H1 (cell line): Measurements from ENCODE around the gene KPNA3. TPM values are rescaled to one million over a fixed set of nuclear protein-coding genes. Genes with fewer than 3 reads are reported as not detected.

Source experiments
- CBX8 ChIP-seq: fragments of 300-800, 300-1000 bp; sonication (generic); IDR thresholded peaks from 2 replicates; pipeline ENCODE4 v1.7.1; 2016; ENCODE audit warnings: low read depth, low read length, borderline replicate concordance
- CHD7 ChIP-seq: fragments of 300-600 bp; sonication (generic); IDR thresholded peaks from 2 replicates; pipeline ENCODE4 v1.7.1; 2012; ENCODE audit warnings: low read length, moderate library complexity, mild to moderate bottlenecking, inconsistent platforms; ENCODE audit not compliant: insufficient replicate concordance
- JUN ChIP-seq: IDR thresholded peaks from 2 replicates; pipeline ENCODE4 v1.6.1; 2011; ENCODE audit warnings: low read depth, mild to moderate bottlenecking, improper control_type of control experiment, low read length
- POLR2AphosphoS5 ChIP-seq: IDR thresholded peaks from 2 replicates; pipeline ENCODE4 v1.6.1; 2011; ENCODE audit warnings: low read depth, low read length
- RAD21 ChIP-seq, 2 experiments: IDR thresholded peaks in 1 of 2; conservative IDR thresholded peaks in 1 of 2; 2 replicates each; pipeline ENCODE4 v1.6.1; 2011; ENCODE audit warnings: low read depth in 2 of 2, low read length in 2 of 2, improper control_type of control experiment in 1 of 2, inconsistent platforms in 1 of 2, mild to moderate bottlenecking in 1 of 2, moderate library complexity in 1 of 2
- SAP30 ChIP-seq: fragments of 300-600 bp; sonication (generic); IDR thresholded peaks from 2 replicates; pipeline ENCODE4 v1.7.1; 2012; ENCODE audit warnings: low read length, moderate library complexity, mild to moderate bottlenecking, inconsistent platforms; ENCODE audit not compliant: insufficient read depth, insufficient replicate concordance
- SUZ12 ChIP-seq: fragments of 200-600 bp; sonication (generic); IDR thresholded peaks from 2 replicates; pipeline ENCODE4 v1.6.1; 2012; ENCODE audit warnings: mild to moderate bottlenecking, inconsistent platforms, low read length, moderate library complexity, mixed read lengths
- polyA plus RNA-seq, 7 experiments: library from polyadenylated mRNA; depleted of rRNA in 3 of 7; stranded (reverse) in 5 of 7; unstranded in 2 of 7; fragments of >200 nt in 5 of 7; fragments of 200-250 nt in 2 of 7; gene quantifications; 1 replicate in 5 of 7; 2 replicates in 1 of 7; 4 replicates in 1 of 7; pipeline versions ENCODE4 v1.2.1 to v1.2.3, GENCODE V29; 2011 to 2013; ENCODE audit warnings: missing spikeins in 2 of 7, mixed read lengths in 2 of 7
- total RNA-seq: library from RNA; stranded (reverse); fragmentation: NEBNext Ultra II Directional; extraction: Animal tissue kit (Norgen Biotek cat#: 25700); gene quantifications from 2 replicates; pipeline ENCODE4 v1.2.1, GENCODE V29; 2021

Gene KPNA3
- total and polyA plus RNA-seq, 2 of the 8 experiments (the other 6 are each of a cell fraction or from before 2014, with no cell fraction given), result 21.4 to 63.2 TPM

- TF ChIP-seq CHD7, result no peak
- no peak for TF ChIP-seq SUZ12
- TF ChIP-seq JUN, result no peak
- no peak for TF ChIP-seq SAP30
- TF ChIP-seq POLR2AphosphoS5, result no peak
- no peak for TF ChIP-seq CBX8
- no peak for TF ChIP-seq RAD21 (IDR thresholded peaks at IDR 0.05 in 1 of 2, conservative IDR thresholded peaks at IDR 0.05 in 1 of 2; ENCODE audit: low read depth in 2 of 2, low read length in 2 of 2)
- TF ChIP-seq, all 59 proteins: peak for 0
These were observed 115.7 kb downstream of the KPNA3 start (continued) for GRCh38 chr13:49676581-49677298.
